Esophagus muscularis mucosa (tissue), 4 donors: ENCODE data around the gene ZNF786. TPM values are rescaled to one million over a fixed set of nuclear protein-coding genes. Genes with fewer than 3 reads are reported as not detected.
A peak's percentile ranks its signal among the peaks of the same experiment; 100 is the strongest.
"Not testable (repeated sequence)": the region's sequence is repeated elsewhere in the genome, so short reads cannot be mapped to it uniquely, and the experiment has no call there.

Experiments used
- DNase-seq: peaks from one replicate; pipeline ENCODE4 v3.0.0-alpha.2; 2017; ENCODE audit errors: extremely low spot score
- H3K27ac ChIP-seq, 4 donors: fragments of 200-600 bp; sonication (generic); replicated peaks in 1 of 4; 1 replicate in 3 of 4; 2 replicates in 1 of 4; pipeline ENCODE4 v1.5.1; 2016 to 2019; ENCODE audit warnings: mild to moderate bottlenecking in 1 of 4
- H3K27me3 ChIP-seq, 4 donors: fragments of 200-600 bp; sonication (generic); one replicate each; pipeline versions ENCODE4 v1.5.1 to v1.6.0; 2016 to 2019
- H3K36me3 ChIP-seq, 4 donors: fragments of 200-600 bp; sonication (generic); one replicate each; pipeline ENCODE4 v1.5.1; 2016 to 2019
- H3K4me1 ChIP-seq, 4 donors: fragments of 200-600 bp; sonication (generic); one replicate each; pipeline ENCODE4 v1.5.1; 2016 to 2019
- H3K4me3 ChIP-seq, 4 donors: fragments of 200-600 bp; sonication (generic); 1 replicate in 2 of 4; 2 replicates in 2 of 4; pipeline ENCODE4 v1.5.1; 2016 to 2019; ENCODE audit warnings: mild to moderate bottlenecking in 4 of 4, moderate library complexity in 1 of 4
- H3K9me3 ChIP-seq, 4 donors: fragments of 200-600 bp; sonication (generic); 1 replicate in 3 of 4; 2 replicates in 1 of 4; pipeline ENCODE4 v1.5.1; 2016 to 2019
- CTCF ChIP-seq, 3 experiments: fragments of 200-600 bp in 2 of 3; fragments of 450-650 bp in 1 of 3; sonication (generic) in 2 of 3; IDR thresholded peaks; one replicate each; pipeline ENCODE4 v1.5.1; 2017 to 2019; ENCODE audit warnings: antibody characterized with exemption in 3 of 3, mild to moderate bottlenecking in 2 of 3, moderate library complexity in 1 of 3
- EP300 ChIP-seq: sonication (generic); formaldehyde crosslinking; IDR thresholded peaks from one replicate; pipeline ENCODE4 v1.6.1; 2017; ENCODE audit warnings: antibody characterized with exemption
- POLR2A ChIP-seq: fragments of 450-650 bp; IDR thresholded peaks from one replicate; pipeline ENCODE4 v1.6.1; 2017; ENCODE audit warnings: antibody characterized with exemption, moderate library complexity, mild to moderate bottlenecking, low read depth
- POLR2AphosphoS5 ChIP-seq, 2 donors: sonication (generic); formaldehyde crosslinking; IDR thresholded peaks; one replicate each; pipeline ENCODE4 v1.6.1; 2017; ENCODE audit warnings: antibody characterized with exemption in 2 of 2
- WGBS: methylation state at CpG from one replicate; pipeline ENCODE4 v1.1.5; 2018; 5-methylcytosine and 5-hydroxymethylcytosine counted together
- intact Hi-C: fragments of 100-400 bp; cut with DNase I; formaldehyde crosslinking; loops from one replicate; pipeline ENCODE4 v1.15.1; 2023
- total RNA-seq, 4 donors: library from RNA; depleted of rRNA; stranded (reverse); fragments of >200 nt; gene quantifications; one replicate each; pipeline versions ENCODE4 v1.1.0 to v1.2.1, GENCODE V29; 2016

The ZNF786 gene
- total RNA-seq, 4 donors from 2014 or later, result 4.5 to 10.7 (median 5.6) TPM

GRCh38 chr7:149071182-149071635 is 19.3 kb downstream of the ZNF786 start:
- Histone ChIP-seq H3K27ac (peak overlapping the region in 2 of 4 donors; percentile 58 to 61), H3K4me1 (peaks cover 0 to 3% (median 0%) of the 10 kb centered on the region in 4 donors), H3K27me3 (no peaks in the 10 kb centered on the region), H3K4me3 (no peak overlapping the region), H3K9me3 (no peaks in the 10 kb centered on the region), H3K36me3 (peaks cover 17 to 53% (median 41%) of the 10 kb centered on the region in 4 donors)
- TF ChIP-seq POLR2AphosphoS5 (IDR thresholded peaks at IDR 0.05) (no peak), POLR2A (no peak), EP300 (no peak), CTCF (IDR thresholded peaks at IDR 0.05) (no peak)
- intact Hi-C loops, result no loop called here
- 90% methylated on average over 28 of the region's 29 CpGs for WGBS
- no peak for DNase-seq

- no peak overlapping the region for H3K4me3 ChIP-seq
- peaks cover 17 to 53% (median 40%) of the 10 kb centered on the region in 4 donors for H3K36me3 ChIP-seq
- WGBS, result 92% methylated on average over 12 of the region's 31 CpGs
- TF ChIP-seq POLR2A, result no peak
- TF ChIP-seq EP300, result no peak
- TF ChIP-seq POLR2AphosphoS5 (IDR thresholded peaks at IDR 0.05), result no peak
- TF ChIP-seq CTCF (IDR thresholded peaks at IDR 0.05), result no peak
- peaks cover 0 to 7% (median 0%) of the 10 kb centered on the region in 4 donors for H3K4me1 ChIP-seq
- intact Hi-C loops, result no loop called here
- no peak for DNase-seq
- H3K27ac ChIP-seq, result no peak overlapping the region
- no peaks in the 10 kb centered on the region for H3K27me3 ChIP-seq
- no peaks in the 10 kb centered on the region for H3K9me3 ChIP-seq
Measured at GRCh38 chr7:149070372-149071125, 20.0 kb downstream of the ZNF786 start.

- Histone ChIP-seq H3K27me3 (no peaks in the 10 kb centered on the region), H3K36me3 (peaks cover 17 to 43% (median 36%) of the 10 kb centered on the region in 4 donors), H3K4me1 (peaks cover 0 to 12% (median 5%) of the 10 kb centered on the region in 4 donors), H3K27ac (no peak overlapping the region), H3K4me3 (no peak overlapping the region), H3K9me3 (no peaks in the 10 kb centered on the region)
- intact Hi-C loops, result loop anchor here (1.0 kb wide), 1 partner anchor 62 kb away; no protein-coding TSS in a partner anchor
- TF ChIP-seq POLR2AphosphoS5 (IDR thresholded peaks at IDR 0.05), result no peak
- no peak for TF ChIP-seq CTCF (IDR thresholded peaks at IDR 0.05)
- no peak for TF ChIP-seq EP300
- no peak for TF ChIP-seq POLR2A
- 69% methylated on average over 4 of the region's 4 CpGs for WGBS
- no peak for DNase-seq
Measured at GRCh38 chr7:149067869-149068268, 22.6 kb downstream of the ZNF786 start.

- H3K4me3 ChIP-seq, result no peak overlapping the region
- TF ChIP-seq CTCF (IDR thresholded peaks at IDR 0.05) (no peak), POLR2AphosphoS5 (IDR thresholded peaks at IDR 0.05) (no peak), POLR2A (no peak), EP300 (no peak)
- H3K4me1 ChIP-seq, result peaks cover 0 to 8% (median 5%) of the 10 kb centered on the region in 4 donors
- intact Hi-C loops, result no loop called here
- H3K27ac ChIP-seq, result peak overlapping the region in 1 of 4 donors; percentile 94
- no peaks in the 10 kb centered on the region for H3K27me3 ChIP-seq
- H3K9me3 ChIP-seq, result no peaks in the 10 kb centered on the region
- no peak for DNase-seq
- H3K36me3 ChIP-seq, result peaks cover 0 to 9% (median 7%) of the 10 kb centered on the region in 4 donors
Measured at GRCh38 chr7:149063476-149063875, 27.0 kb downstream of the ZNF786 start.

GRCh38 chr7:149062217-149062899 is 28.2 kb downstream of the ZNF786 start:
- intact Hi-C loops, DNase-seq, H3K27me3 ChIP-seq, H3K27ac ChIP-seq, H3K9me3 ChIP-seq, H3K4me1 ChIP-seq, H3K36me3 ChIP-seq, H3K4me3 ChIP-seq: not testable (repeated sequence)
- WGBS, result 88% methylated on average over 10 of the region's 10 CpGs
